ENCODE data around the gene TDRD12.
"Not testable (repeated sequence)": the region's sequence is repeated elsewhere in the genome, so short reads cannot be mapped to it uniquely, and the experiment has no call there.

Gene TDRD12

GRCh38 chr19:32813862-32814425 is 94.4 kb downstream of the TDRD12 start:
- no peak for DNase-seq

- no peak for DNase-seq
Observed at GRCh38 chr19:32814624-32815023, 95.1 kb downstream of the TDRD12 start.

GRCh38 chr19:32816555-32817099 is 97.1 kb downstream of the TDRD12 start:
- no peak for DNase-seq

DNA sequence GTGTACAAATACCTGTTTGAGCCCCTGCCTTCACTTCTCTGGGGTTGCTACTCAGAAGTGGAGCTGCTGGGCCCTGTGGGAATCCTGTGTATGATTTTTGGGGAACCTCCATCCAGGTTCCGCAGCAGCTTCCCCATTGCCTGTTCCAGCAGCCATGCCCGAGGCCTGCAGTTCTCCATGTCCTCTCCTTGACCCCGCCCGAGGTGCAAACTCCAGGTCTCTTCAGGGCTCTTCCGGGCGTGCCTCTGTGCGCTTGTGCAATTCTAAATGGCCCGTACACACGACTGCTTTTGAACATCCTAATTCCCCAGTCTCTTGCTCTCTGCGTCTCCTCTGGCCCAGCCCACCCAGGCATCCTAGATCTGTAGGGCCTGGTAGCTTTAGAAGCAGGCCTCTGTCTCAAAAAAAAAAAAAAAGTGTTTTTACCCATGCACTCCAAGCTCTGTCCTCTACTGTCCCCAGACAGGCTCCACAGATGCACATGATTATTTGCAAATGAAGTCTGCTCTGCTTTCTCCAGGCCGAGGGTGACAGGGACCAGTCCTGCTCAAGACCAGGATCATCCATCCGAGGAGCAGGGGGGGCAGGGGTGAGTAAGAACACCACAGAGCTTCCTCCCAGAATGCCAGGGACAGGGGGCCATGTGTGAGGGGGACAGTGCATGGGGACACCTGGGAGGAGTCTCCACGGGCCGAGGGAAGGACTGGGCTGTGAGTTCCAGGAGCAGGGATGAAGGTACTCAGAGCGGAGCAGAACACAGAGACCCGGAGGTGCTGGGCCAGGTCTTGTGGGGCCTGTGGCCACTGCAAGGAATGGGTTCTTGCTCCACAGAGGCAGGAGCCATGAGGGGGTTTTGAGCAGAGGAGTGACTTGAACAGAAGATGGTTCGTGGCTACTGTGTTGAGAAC is 98.3 kb downstream of the TDRD12 start:
- DNase-seq, result no peak

DNA sequence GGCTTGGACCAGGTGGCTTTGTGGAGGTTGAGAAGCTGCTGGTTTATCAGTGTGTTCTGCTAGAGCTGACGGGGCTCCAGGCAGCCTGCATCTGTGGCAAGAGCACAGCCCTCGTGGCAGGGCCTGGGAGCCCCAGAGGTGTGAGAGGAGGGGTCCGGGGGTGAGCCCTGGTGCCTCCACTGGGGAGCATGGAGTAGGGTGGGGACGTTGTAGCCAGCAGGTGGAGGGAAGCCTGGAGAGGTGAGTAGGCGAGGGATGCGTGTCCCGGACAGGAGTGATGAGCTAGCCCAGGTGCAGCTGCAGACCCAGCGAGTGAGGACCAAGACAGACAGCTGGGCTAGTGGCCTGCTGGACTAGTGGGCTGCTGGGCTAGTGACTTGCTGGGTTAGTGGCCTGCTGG is 99.0 kb downstream of the TDRD12 start:
- DNase-seq, result no peak

GRCh38 chr19:32819419-32820400 is 100.1 kb downstream of the TDRD12 start:
- DNase-seq, result no peak

DNA sequence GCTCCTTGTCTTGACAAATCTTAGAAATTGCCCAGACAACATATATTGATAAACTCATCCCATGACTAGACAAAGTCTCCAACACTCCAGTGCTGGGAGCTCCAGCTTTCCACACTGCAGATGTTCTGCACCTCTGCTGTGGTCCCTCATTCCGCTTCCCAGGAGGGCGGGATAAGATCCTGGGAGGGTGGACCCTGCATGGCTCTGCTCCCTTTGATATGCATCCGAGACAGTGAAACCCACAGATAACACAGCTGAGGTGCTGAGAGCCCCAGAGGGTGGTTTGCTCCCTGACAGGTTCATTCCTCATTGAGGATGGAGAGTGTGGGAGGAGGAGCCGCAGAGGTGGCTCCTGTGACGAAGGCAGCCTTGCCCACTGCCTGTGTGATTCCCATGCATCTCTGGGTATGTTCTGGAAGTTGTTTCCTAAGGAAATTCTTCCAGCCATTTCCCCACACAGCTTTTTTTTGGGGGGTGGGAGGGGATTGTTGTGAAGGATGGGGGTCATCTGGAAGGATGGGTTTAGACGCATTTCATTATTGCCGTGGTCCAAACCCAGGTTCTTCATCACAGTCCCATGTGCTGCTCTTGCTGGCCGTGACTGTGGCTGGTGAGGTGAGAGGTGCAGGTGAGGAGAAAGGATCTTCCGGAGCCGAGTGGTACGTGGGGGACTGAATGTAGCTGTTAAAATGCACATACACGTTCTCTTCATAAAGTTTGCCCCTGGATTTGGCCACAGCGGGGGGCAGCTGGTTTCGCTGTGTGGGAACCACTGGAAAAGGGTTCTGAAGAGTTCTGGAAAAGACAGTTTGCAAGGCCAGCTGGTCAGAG is 103.6 kb downstream of the TDRD12 start:
- no peak for DNase-seq

GRCh38 chr19:32823747-32824102 is 104.2 kb downstream of the TDRD12 start:
- no peak for DNase-seq

- DNase-seq, result no peak
Observed at GRCh38 chr19:32824191-32824751, 104.7 kb downstream of the TDRD12 start.

- DNase-seq, result no peak
Observed at GRCh38 chr19:32824916-32825608, 105.5 kb downstream of the TDRD12 start.

GRCh38 chr19:32828139-32828538 is 108.6 kb downstream of the TDRD12 start:
- no peak for DNase-seq

- DNase-seq, result no peak
Observed at GRCh38 chr19:32828643-32829344, 109.2 kb downstream of the TDRD12 start.

GRCh38 chr19:32829345-32829896 is 109.9 kb downstream of the TDRD12 start:
- no peak for DNase-seq

DNA sequence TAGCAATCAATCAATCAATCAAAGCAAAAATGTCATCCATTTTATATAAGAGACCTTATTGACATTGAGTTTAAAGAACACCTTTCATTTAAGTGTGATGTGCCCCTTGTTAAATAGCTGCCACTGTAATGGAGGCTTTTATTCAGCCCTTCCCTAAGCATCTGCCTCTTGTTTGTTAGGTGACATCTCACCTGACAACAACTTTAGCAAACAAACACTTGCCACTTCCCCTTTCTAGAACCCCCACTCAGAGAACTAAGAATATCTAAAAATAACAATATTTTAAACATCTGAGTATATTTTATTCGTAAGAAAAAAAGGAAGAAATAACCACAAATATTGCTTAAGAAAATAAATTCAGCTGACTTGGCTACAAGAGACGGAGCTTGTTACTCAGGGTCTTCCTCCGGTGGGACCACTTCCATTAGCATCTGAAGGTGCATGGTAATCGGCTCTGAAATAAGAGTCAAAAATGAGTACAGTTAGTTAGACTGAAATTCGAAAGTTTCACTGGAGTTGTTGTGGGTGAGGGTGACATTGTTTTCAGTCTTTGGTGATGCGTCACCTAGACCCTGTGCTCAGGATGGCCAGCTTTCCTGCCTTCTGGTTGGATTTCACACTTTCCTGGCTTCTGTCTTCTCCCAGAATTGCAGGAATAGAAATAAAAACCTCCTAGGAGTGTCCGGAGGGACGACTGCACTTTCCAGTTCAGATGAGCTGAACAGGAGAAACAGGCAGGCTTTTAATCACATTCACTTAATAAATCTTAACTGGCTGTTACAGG is 110.9 kb downstream of the TDRD12 start:
- DNase-seq, result no peak

- DNase-seq, result no peak
Observed at GRCh38 chr19:32831611-32832010, 112.0 kb downstream of the TDRD12 start.

DNA sequence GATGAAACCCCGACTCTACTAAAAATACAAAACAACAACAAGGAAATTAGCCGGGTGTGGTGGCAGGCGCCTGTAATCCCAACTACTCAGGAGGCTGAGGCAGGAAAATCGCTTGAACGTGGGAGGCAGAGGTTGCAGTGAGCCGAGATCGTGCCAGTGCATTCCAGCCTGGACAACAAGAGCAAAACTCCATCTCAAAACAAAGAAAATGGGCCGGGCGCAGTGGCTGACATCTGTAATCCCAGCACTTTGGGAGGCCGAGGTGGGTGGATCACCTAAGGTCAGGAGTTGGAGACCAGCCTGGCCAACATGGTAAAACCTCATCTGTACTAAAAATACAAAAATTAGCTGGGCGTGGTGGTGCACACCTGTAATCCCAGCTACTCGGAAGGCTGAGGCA is 112.5 kb downstream of the TDRD12 start:
- DNase-seq, result not testable (repeated sequence)

DNA sequence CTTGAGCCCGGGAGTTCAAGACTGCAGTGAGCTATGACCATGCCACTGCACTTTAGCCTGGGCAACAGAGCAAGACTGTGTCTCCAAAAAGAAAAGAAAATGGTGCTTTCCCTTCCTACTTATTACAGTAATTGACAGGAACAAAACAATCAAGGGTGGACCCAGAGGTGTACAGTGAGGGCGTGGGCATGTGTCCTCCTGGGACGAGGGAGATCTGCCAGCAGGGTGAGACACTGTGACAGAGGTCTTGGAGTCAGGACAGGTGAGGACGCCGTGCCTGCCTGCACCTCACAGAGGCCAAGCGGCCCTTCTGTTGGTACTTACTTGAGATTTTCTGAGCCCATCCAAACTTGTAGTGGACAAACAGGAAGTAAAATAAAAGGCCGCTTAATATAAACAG is 113.3 kb downstream of the TDRD12 start:
- DNase-seq, result not testable (repeated sequence)

- DNase-seq, result not testable (repeated sequence)
Observed at GRCh38 chr19:32833388-32833787, 113.8 kb downstream of the TDRD12 start.

DNA sequence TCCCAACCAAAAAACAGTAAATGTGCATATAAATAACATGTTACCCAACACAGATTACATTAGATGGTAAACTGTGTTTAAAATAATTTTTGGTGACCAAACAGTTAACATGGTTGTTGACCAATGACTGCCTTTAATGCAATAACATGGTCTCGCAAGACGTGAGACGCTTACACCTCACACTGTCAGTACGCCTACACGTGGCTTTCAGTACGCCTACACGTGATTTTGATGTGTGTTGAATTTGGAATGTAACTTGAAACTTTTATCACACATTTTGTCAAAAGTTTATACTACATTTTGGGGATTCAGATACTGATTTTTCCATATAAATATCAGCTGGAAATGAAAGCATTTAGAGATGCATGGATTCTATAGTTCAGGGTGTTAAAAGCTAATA is 118.0 kb downstream of the TDRD12 start:
- no peak for DNase-seq
